Gastroesophageal sphincter (tissue), 3 donors: ENCODE measurements around the gene CARS1.

Experiments used
- CTCF ChIP-seq, 4 experiments: fragments of 200-600 bp in 2 of 4; fragments of 450-650 bp in 2 of 4; sonication (generic) in 1 of 4; IDR thresholded peaks; one replicate each; pipeline ENCODE4 v1.5.1; 2017 to 2019; ENCODE audit warnings: antibody characterized with exemption in 4 of 4, mild to moderate bottlenecking in 2 of 4, moderate library complexity in 2 of 4
- EP300 ChIP-seq: sonication (generic); formaldehyde crosslinking; IDR thresholded peaks from one replicate; pipeline ENCODE4 v1.6.1; 2017; ENCODE audit warnings: antibody characterized with exemption, mild to moderate bottlenecking
- POLR2AphosphoS5 ChIP-seq: sonication (generic); formaldehyde crosslinking; IDR thresholded peaks from one replicate; pipeline ENCODE4 v1.6.1; 2017; ENCODE audit warnings: antibody characterized with exemption

DNA sequence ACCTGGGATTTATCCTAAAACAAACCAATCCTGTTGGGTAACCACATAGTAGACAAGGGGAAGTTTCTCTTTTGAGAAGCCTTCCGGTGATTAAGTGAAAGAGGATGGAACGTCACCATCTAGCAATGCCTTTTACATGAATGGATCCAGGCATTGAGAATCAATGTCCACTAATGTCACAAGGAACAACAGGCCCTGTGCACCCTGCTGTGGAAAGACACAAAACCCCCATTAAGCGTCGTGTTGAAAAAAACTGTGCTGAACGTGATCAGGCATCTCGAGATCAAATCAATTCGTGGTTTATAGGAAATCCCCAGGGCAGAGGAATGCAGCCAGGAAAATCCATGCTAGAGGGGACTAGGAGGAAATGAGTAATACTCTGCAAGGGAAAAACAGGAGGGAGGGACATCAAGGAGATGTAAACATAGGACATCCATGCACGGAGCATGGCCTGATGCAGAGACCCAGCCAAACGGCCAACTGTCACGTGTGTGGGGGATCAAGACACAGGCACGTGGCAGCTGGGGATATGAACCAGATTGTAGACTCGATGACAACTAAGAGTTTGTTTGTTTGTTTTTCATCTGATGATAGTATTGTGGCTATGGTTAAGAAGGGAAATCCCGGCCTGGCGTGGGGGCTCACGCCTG lies 38.6 kb upstream of the CARS1 start:
- TF ChIP-seq CTCF (IDR thresholded peaks at IDR 0.05) (no peak), POLR2AphosphoS5 (no peak), EP300 (no peak)
